Parathyroid adenoma (tissue), 2 donors: ENCODE results near the gene ITSN1.
"Not testable (repeated sequence)": the region's sequence is repeated elsewhere in the genome, so short reads cannot be mapped to it uniquely, and the experiment has no call there.

Experiments
- H2AFZ ChIP-seq: fragments of 300-600 bp; sonication (generic); one replicate; pipeline ENCODE4 v1.7.0; 2017; ENCODE audit warnings: antibody characterized with exemption, mild to moderate bottlenecking
- H3K27ac ChIP-seq: fragments of 300-600 bp; sonication (generic); one replicate; pipeline ENCODE4 v1.7.0; 2017
- H3K27me3 ChIP-seq: fragments of 300-600 bp; sonication (generic); one replicate; pipeline ENCODE4 v1.7.0; 2017; ENCODE audit warnings: low read length; ENCODE audit not compliant: control insufficient read depth, insufficient read depth
- H3K36me3 ChIP-seq: fragments of 300-600 bp; sonication (generic); one replicate; pipeline ENCODE4 v1.7.0; 2017; ENCODE audit warnings: low read length; ENCODE audit not compliant: control insufficient read depth, insufficient read depth
- H3K4me1 ChIP-seq: fragments of 300-600 bp; sonication (generic); one replicate; pipeline ENCODE4 v1.7.0; 2017; ENCODE audit warnings: control low read depth
- H3K4me2 ChIP-seq: fragments of 300-600 bp; sonication (generic); one replicate; pipeline ENCODE4 v1.7.0; 2017; ENCODE audit warnings: low read length
- H3K4me3 ChIP-seq: fragments of 300-600 bp; sonication (generic); one replicate; pipeline ENCODE4 v1.7.0; 2017; ENCODE audit warnings: low read depth, low read length
- H3K79me2 ChIP-seq: fragments of 300-600 bp; sonication (generic); one replicate; pipeline ENCODE4 v1.7.0; 2017; ENCODE audit warnings: control low read depth
- H3K9ac ChIP-seq: fragments of 300-600 bp; sonication (generic); one replicate; pipeline ENCODE4 v1.7.0; 2017; ENCODE audit warnings: mild to moderate bottlenecking
- H3K9me3 ChIP-seq: fragments of 300-600 bp; sonication (generic); one replicate; pipeline ENCODE4 v1.7.0; 2017; ENCODE audit warnings: low read length; ENCODE audit not compliant: control insufficient read depth
- CTCF ChIP-seq: fragments of 300-600 bp; sonication (generic); IDR thresholded peaks from one replicate; pipeline ENCODE4 v1.7.0; 2017; ENCODE audit warnings: antibody characterized with exemption, mild to moderate bottlenecking
- donor health status: primary hyperparathyroidism.

ITSN1 gene

GRCh38 chr21:33674226-33674625 lies 31.9 kb downstream of the ITSN1 start:
- Histone ChIP-seq H3K79me2 (no peaks in the 10 kb centered on the region), H3K4me3 (no peak overlapping the region), H3K9me3 (no peaks in the 10 kb centered on the region), H3K36me3 (no peaks in the 10 kb centered on the region), H3K4me2 (no peak overlapping the region), H3K27me3 (no peaks in the 10 kb centered on the region), H2AFZ (no peak overlapping the region), H3K9ac (no peak overlapping the region), H3K27ac (no peak overlapping the region), H3K4me1 (no peaks in the 10 kb centered on the region)
- TF ChIP-seq CTCF: no peak

GRCh38 chr21:33676666-33677065 lies 34.4 kb downstream of the ITSN1 start:
- not testable (repeated sequence) for H3K4me1 ChIP-seq, H2AFZ ChIP-seq, H3K4me2 ChIP-seq, H3K9ac ChIP-seq, H3K27me3 ChIP-seq, H3K36me3 ChIP-seq, H3K27ac ChIP-seq, H3K4me3 ChIP-seq, H3K79me2 ChIP-seq, H3K9me3 ChIP-seq

GRCh38 chr21:33677450-33677849 lies 35.1 kb downstream of the ITSN1 start:
- TF ChIP-seq CTCF: no peak
- Histone ChIP-seq H3K79me2 (peaks cover 3% of the 10 kb centered on the region), H3K27ac (no peak overlapping the region), H3K27me3 (no peaks in the 10 kb centered on the region), H3K9ac (no peak overlapping the region), H3K9me3 (no peaks in the 10 kb centered on the region), H3K4me1 (no peaks in the 10 kb centered on the region), H3K36me3 (no peaks in the 10 kb centered on the region), H3K4me3 (no peak overlapping the region), H2AFZ (no peak overlapping the region), H3K4me2 (no peak overlapping the region)

- Histone ChIP-seq H3K27me3 (no peaks in the 10 kb centered on the region), H2AFZ (no peak overlapping the region), H3K79me2 (peaks cover 3% of the 10 kb centered on the region), H3K4me3 (no peak overlapping the region), H3K9ac (no peak overlapping the region), H3K36me3 (no peaks in the 10 kb centered on the region), H3K27ac (no peak overlapping the region), H3K9me3 (no peaks in the 10 kb centered on the region), H3K4me1 (peaks cover 7% of the 10 kb centered on the region), H3K4me2 (no peak overlapping the region)
- no peak for TF ChIP-seq CTCF
Measured at GRCh38 chr21:33680870-33681269, 38.6 kb downstream of the ITSN1 start.

- Histone ChIP-seq H3K4me3 (no peak overlapping the region), H3K36me3 (no peaks in the 10 kb centered on the region), H3K27me3 (no peaks in the 10 kb centered on the region), H2AFZ (no peak overlapping the region), H3K9ac (no peak overlapping the region), H3K4me1 (peaks cover 7% of the 10 kb centered on the region), H3K79me2 (peaks cover 8% of the 10 kb centered on the region), H3K9me3 (no peaks in the 10 kb centered on the region), H3K27ac (no peak overlapping the region), H3K4me2 (no peak overlapping the region)
- TF ChIP-seq CTCF: no peak
Measured at GRCh38 chr21:33682992-33683627, 40.8 kb downstream of the ITSN1 start.
